Measurements from ENCODE around the gene PTAFR.
"Not testable (repeated sequence)": the region's sequence is repeated elsewhere in the genome, so short reads cannot be mapped to it uniquely, and the experiment has no call there.

Gene PTAFR

GRCh38 chr1:28143496-28144202 lies 32.8 kb downstream of the PTAFR start:
- DNase-seq: no peak

GRCh38 chr1:28141685-28142084 lies 34.8 kb downstream of the PTAFR start:
- DNase-seq: no peak

DNA sequence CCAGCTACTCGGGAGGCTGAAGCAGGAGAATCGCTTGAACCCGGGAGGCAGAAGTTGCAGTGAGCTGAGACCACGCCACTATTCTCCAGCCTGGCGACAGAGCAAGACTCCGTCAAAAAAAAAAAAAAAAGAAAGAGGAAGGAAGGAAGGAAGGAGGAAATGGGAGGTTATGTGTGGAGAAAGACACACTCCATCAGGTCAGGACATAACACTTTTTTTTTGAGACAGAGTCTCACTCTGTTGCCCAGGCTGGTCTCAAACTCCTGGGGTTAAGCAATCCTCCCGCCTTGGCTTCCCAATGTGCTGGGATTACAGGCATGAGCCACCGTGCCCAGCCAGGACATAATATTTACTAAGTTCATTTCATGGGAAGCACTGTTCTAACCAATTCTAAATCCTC lies 36.6 kb downstream of the PTAFR start:
- not testable (repeated sequence) for DNase-seq

- peak; percentile 52 for DNase-seq
Measured at GRCh38 chr1:28139025-28139712, 37.3 kb downstream of the PTAFR start.

GRCh38 chr1:28136922-28137613 lies 39.4 kb downstream of the PTAFR start:
- no peak for DNase-seq

DNA sequence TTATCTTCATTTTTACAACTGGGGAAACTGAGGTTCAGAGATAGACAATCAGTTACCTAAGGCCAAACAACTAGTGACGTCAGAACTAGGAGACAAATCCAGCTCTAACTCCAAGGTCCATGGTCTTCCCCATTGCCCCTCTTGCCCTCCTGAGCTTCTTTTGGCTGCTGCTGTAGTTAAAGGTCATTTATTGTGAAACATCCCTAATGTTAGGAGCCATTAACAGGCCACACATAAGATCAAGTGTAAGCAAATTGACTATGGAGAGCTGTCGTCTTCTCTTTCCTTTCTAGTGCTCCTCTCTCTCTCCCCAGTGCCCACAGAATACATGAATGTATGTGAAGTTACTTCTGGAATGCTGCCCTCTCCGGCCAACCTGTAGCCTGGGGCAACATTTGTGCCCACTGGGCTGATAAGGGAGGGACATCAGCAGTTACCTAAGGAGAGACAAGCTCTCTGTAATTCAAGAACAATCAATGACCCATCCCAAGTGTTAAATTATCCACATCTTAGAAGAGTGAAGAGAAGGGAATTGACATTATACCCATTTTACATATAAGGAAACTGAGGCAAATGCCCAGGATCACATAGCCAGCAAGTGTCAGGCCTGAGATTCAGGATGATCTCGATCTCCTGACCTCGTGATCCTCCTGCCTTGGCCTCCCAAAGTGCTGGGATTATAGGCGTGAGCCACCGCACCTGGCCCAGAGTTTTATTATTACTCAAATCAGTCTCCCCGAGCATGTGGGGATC lies 40.1 kb downstream of the PTAFR start:
- DNase-seq: no peak

DNA sequence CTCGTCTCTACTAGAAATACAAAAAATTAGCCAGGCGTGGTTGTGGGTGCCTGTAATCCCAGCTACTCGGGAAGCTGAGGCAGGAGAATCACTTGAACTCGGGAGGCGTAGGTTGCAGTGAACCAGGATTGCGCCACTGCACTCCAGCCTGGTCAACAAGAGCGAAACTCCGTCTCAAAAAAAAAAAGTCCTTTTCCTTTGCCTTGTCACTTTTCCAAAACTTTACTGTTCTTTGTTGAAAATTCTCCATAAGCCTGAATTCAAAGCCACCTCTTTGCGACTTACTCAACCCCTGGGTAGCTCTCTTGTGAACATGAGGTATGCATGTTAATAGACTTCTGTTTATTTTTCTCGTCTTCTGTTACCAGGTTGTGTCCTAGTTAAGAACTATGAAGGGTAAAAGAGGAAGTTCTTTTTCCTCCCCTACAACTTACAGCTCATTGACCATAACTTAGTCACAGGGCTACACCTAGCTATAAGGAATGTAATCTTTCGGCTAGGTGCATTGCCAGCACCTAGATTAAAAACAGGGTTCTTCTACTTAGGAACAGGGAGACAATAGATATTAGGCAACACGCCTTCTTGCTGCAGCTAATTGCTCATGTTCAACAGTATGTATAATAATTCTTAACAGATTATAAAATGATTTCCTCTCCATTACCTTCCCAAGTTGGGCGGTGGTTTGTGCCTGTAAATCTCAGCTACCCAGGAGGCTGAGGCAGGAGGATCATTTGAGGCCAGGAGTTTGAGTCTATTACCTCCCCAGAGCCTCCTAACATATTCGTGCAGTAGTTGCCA lies 40.9 kb downstream of the PTAFR start:
- DNase-seq: peak; percentile 61

- no peak for DNase-seq
Measured at GRCh38 chr1:28134651-28135207, 41.8 kb downstream of the PTAFR start.

GRCh38 chr1:28132171-28133167 lies 44.0 kb downstream of the PTAFR start:
- peak; percentile 64 for DNase-seq

GRCh38 chr1:28130901-28131300 lies 45.6 kb downstream of the PTAFR start:
- DNase-seq: no peak

DNA sequence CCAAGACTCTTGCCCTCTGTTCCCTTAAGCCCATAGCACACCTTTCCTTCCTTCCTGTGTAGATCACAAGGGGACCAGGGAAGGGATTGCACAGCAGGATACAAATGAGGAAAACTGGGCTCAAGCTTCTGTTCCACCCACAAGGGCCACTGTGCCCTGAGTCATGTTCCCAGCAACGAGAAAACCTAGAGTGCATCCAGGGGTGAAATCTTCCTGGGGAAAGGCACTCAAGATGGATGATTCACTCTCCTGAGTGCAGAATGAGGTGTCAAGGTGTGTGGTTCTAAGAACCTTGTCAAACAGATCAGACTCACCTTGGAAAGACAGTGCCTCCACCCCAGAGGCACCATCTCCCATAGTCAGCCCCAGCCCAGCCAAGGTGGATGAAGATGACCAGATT lies 47.3 kb downstream of the PTAFR start:
- DNase-seq: no peak

DNA sequence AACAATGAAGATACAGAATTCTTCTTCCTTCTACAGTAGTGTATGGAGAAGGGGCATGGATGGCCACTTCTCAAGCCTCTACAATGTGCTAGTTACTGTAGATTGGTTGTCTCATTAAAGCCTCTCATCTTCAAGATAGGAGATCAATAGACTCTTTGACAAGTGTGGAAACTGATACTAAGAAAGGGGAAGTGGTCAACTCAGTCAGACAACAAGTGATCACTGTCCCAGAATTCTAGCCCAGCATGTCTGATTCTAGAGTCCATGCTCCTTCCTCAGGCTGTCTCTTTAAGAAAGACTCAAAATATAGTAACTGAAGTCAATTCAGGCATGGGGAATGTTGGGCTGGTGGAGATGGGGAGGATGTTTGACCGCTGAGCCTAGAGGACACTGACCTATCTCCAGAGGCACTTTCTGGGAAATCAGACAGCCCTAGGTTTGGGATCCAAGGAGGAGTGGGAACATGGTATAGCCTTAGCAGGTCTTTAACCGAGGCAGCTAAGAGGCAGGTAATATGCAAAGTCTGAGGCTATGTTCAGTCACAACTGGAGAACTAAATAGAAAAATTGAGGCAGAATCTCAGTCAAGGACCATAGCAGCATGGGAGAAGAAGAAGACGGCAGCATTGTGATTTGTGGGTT lies 48.8 kb downstream of the PTAFR start:
- peak; percentile 87 for DNase-seq

DNA sequence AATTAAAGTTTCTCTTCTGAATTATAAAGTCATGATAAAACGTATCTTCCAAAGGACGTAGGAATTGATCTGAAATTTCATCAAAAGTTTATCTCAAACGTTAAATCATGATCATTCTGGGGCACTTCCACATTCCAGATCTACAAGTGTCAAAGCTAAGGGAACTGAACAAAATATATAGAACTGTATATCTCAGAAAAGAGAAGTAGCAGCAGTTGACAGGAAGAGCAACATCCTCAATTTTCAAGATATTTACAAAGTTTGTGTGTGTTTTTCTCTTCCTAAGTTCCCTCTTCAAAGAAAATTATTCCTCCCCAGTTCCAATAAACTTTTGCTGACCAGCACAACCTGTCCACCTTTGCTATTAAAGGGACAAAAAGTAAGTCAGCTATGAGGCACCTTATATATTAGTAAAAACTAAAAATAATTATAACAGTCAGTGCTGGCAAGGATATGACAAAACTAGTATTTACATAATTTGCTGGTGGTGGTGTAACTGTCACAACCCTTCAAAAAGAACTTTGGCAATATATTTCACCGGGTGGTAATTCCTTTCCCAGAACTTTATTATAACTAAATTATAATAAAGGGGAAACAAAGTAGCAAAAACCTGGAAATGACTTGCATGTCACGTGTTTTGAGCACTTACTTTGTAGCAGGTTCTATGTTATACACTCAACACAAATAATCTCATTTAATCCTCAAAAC lies 49.6 kb downstream of the PTAFR start:
- DNase-seq: peak; percentile 67

DNA sequence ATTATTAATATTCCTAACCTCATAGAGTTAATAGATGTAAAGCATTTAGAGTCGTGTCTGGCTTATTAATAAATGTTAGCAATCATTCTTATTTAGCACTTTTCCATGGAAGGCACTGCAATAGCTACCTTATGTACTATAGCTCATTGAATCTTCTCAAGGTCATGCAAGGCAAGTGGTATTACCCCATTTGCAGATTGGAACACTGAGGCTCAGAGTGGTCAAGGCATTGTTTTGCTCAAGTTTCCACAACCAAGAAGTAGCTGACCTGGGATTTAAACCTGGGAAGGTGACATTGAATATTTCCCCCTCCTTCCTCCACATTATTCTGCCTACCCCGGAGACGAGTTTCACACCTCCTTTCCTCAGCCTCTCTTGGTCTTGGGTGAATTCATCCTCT lies 50.3 kb downstream of the PTAFR start:
- no peak for DNase-seq

DNA sequence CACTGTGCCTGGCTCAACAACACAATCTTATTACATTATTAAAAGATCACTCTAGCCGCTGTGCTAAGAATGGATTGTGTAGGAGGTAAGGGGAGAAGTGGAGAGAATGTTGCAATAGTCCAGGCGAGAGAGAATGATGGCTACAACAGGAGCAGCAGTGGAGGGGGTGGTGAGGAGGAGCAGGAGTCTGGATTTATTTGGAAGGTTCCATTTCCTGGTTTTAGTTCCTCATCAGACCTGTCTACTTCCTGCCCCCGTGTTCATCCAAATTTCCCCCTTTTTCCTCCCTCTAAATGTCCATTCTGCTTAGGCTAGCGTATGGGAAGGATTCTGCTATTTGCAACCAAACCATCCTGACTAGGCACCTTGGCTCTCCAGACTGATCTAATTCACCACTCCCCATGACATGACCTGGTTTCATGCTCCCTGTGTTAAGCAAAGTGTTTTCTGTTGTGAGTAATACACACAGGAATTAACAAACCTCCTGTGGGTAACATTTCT lies 53.0 kb downstream of the PTAFR start:
- DNase-seq: peak; percentile 23

- no peak for DNase-seq
Measured at GRCh38 chr1:28122183-28122582, 54.3 kb downstream of the PTAFR start.

GRCh38 chr1:28119556-28119955 lies 56.9 kb downstream of the PTAFR start:
- DNase-seq: no peak

DNA sequence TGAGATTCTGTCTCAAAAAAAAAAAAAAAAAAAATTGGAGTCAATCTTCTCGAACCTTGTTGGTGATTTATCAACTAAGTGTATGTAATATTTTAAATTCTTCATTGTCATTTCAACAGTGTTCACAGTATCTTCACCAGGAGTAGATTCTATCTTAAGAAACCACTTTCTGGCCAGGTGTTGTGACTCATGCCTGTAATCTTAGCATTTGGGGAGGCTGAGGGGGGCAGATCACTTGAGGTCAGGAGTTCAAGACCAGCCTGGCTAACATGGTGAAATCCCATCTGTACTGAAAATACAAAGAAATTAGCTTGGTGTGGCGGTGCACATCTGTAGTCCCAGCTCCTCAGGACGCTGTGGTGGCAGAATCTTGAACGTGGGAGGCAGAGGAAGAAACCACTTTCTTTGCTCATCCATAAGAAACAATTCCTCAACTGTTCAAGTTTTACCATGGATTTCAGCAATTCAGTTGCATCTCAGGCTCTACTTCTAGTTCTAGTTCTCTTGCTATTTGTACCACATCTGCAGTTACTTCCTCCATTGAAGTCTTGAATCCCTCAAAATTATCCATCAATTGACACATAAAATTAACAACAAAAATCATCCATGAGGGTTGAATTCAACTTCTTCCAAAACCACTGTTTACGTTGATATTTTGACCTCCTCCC lies 57.7 kb downstream of the PTAFR start:
- no peak for DNase-seq

- DNase-seq: peak; percentile 91
Measured at GRCh38 chr1:28115267-28115666, 61.2 kb downstream of the PTAFR start.

Data from OCI-M1 (cell line).